ENCODE measurements around the gene NEK5. TPM values are rescaled to one million over a fixed set of nuclear protein-coding genes. Genes with fewer than 3 reads are reported as not detected.
"Not testable (repeated sequence)": the region's sequence is repeated elsewhere in the genome, so short reads cannot be mapped to it uniquely, and the experiment has no call there.

NEK5 gene, protein sequence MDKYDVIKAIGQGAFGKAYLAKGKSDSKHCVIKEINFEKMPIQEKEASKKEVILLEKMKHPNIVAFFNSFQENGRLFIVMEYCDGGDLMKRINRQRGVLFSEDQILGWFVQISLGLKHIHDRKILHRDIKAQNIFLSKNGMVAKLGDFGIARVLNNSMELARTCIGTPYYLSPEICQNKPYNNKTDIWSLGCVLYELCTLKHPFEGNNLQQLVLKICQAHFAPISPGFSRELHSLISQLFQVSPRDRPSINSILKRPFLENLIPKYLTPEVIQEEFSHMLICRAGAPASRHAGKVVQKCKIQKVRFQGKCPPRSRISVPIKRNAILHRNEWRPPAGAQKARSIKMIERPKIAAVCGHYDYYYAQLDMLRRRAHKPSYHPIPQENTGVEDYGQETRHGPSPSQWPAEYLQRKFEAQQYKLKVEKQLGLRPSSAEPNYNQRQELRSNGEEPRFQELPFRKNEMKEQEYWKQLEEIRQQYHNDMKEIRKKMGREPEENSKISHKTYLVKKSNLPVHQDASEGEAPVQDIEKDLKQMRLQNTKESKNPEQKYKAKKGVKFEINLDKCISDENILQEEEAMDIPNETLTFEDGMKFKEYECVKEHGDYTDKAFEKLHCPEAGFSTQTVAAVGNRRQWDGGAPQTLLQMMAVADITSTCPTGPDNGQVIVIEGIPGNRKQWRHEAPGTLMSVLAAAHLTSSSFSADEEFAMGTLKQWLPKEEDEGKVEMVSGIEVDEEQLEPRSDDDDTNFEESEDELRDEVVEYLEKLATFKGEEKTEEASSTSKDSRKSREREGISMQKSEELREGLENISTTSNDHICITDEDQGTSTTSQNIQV
- not detected in 2 replicates for total RNA-seq (2014; rRNA removed)
- polyA plus RNA-seq (2012), result 0.07 TPM

DNA sequence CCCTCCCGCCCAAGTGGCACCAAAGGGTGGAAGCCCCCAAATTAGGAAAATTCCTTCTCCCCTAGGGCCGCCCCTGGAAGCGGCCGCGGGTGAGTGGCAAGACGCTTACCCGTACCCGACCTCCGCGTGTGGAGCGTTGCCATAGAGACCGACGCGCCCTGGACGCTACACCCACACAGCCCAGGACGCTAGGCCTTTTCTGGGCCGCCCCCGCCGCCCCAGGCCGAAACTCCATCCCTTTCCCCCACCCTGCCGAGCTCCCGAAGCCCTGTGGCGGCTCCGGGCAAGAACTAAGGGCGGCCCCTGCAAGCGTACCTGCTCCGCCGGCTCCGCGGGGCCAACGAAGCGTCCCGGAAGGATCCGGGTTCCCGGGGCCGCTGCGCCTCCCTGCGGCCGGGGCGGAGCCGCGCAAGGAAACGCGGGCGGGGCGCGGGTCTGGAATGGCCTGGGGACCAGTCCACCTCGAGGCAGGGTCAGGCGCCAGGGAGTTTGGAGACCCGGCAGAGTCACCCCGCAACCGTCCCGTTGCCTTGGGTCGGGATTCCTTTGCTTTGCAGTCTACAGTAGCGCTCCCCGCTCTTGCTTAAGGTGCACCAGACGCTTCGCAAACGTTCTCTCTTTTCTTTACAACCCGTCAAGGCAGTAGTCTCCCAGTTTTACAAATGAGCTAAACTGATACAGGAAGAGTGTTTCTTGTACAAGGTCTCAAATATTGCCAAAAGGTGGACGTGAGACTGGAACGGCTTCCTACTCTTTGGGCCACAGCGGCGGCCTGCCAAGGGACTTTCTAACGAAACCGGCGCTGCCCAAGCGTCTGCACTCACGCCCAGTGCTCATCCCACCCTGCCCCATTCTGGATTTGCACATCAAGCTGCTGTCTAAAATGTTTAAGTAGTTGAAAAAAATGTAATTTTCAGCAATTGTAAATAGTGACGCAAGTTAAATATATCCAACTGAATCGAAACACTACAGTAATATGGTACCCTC lies at the start of gene NEK5:
Gene NEK5 (minus strand): TSS at position 360 of the 987 bp plus-strand sequence. CDS start 1,591 bp downstream, outside the sequence.
- DNase-seq (ENCODE audit: low read depth), result peak; percentile 36

DNA sequence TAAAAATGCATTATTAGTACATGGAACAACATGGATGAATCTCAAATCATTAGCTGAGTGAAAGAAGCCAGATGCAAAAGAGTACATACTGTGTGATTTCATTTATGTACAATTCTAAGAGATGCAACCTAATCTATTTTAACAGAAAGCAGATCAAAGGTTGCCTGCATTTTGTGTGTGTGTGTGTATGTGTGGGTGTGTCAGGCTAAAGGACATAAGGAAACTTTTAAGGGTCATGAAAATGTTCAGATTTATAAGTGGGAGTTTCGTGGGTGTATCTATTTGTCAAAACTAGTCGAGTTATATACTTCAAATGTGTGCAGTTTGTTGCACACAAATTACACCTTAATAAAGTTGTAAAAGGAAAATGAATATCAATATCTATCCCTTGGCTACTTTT lies 48.4 kb upstream of the NEK5 start:
- no peak for DNase-seq (ENCODE audit: low read depth)

DNA sequence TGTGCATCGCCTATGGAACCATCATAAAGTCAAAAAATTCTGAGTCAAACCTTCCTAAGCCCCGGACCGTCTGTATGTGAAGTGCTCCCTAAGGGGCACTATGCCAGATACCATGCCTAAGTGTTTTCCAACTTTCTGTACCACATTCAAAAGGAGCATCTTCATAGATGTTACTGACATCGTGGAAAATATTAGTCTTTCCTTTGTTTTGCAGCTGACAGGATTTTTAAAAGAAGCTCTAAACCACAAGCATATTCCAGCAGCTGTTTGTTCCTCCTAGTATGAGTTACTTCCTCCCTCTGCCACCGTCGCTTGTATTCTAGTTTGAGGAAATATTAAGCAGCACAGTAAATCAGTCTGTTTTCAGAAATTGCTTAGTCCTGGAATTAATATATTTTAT lies 45.1 kb upstream of the NEK5 start:
- peak; percentile 84 for DNase-seq (ENCODE audit: low read depth)

DNA sequence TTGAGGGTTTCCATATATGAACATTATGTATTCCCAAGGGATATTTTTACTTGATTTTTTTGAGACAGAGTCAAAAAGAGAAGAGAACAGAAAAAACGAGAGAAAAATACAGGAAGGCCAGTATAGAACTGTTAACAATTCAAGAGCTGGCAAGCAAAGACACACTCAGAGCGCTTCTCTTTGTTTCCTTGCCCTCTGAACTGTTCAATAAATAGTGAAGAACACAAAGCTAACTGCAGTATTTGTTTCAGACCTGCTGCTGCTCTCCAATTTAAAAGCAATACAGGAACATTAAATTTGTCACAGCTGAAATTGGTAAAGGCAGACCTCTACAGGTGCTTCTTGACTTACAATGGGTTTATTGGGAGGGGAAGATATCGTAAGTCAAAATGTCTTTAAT lies 44.5 kb upstream of the NEK5 start:
- DNase-seq (ENCODE audit: low read depth), result no peak

DNA sequence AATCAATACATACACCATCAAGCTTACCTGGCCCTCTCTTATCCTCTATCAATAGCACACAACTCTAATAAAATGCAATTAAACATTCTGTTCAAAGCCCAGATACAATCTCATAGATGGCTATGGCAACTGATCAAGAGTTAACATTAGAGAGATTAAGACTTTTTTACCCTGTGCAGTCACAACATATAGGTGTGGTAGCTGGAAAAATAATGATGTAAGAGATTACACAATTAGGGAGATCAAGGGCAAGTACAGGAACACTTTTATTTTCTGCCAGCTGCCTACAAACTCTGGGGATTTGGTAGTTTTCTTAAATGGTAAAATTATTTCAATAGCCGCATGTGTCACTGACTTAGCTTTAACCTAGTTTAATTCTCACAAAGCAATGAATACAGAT lies 42.8 kb upstream of the NEK5 start:
- DNase-seq (ENCODE audit: low read depth), result not testable (repeated sequence)

DNA sequence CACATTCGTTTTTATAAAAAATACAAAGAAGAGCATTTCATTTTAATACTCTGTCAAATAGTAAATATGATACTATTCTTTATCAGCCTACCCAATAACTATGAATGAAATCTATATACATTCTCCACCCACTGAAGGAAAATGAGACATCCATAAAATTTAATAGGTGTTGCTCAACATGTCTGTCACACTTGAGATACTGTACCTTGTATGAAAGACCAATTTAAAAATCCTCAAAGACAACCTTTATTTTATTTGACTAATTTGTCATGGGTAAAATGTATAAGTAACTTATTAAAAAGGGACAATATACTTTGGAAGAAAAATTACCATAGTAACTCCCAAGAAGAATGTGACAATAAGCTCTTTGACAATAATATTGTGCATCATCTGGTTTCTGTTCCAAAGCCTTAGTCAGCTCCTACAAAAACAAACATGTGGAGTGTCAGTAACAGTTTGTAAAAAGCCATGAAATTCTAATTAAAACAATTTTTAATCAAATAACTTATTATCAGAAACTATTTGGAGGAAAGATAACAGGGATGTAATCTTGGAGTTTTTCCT lies 42.0 kb upstream of the NEK5 start:
- DNase-seq (ENCODE audit: low read depth), result not testable (repeated sequence)

DNA sequence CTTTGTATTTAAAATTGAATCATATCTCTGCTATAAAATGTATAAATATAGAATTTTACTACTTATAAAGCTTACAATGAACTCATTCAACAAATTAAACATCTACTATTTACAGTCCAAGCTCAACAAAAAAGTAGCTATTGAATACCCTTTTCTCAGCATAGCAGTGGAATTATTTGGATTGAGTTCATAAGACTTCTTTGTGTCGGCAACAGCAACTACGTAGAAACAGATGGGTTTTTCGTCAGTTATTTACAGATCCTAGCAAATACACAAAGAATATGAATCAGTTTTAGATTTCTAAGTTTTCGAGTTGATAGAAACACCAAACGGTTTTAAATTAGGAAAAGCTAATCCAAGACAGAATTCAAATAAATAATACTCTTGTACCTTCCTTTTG lies 41.0 kb upstream of the NEK5 start:
- DNase-seq (ENCODE audit: low read depth), result no peak

DNA sequence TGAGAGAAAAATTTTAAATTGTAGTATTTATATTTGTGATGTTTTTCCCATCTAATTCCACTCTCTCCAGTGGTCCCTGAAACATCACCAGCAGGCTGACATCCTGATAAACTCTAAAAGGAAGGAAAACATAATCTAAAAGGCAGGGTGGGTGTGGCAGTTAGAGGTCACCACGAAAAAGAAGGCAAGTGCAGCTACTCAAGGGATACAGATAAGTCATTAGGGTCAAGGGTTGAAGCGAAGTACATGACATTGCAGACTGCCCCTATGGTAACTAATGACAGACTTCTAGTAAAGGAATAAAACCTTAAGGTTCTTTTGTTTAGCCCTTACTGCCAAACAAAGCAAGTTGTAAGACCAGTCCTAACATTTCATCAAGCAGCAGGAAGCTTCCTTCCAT lies 36.5 kb upstream of the NEK5 start:
- no peak for DNase-seq (ENCODE audit: low read depth)

DNA sequence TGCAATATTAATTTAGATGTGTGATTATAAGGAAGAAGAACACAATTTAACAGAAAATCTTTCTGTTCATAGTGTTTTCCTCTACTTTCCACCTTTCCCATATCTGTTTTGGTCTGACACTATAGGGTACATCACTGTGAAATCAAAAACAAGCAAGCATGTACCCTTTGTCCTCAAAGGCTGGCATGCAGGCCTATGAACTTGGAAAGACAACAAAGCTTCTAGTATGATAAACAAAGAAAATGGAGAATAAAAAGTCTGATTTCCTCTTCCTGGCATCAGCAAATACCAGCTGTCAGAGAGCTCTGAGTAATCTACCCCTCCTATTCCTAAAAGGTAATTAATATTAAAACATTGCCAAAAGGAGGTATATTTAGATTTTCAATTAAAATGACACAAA lies 36.1 kb upstream of the NEK5 start:
- DNase-seq (ENCODE audit: low read depth), result no peak

DNA sequence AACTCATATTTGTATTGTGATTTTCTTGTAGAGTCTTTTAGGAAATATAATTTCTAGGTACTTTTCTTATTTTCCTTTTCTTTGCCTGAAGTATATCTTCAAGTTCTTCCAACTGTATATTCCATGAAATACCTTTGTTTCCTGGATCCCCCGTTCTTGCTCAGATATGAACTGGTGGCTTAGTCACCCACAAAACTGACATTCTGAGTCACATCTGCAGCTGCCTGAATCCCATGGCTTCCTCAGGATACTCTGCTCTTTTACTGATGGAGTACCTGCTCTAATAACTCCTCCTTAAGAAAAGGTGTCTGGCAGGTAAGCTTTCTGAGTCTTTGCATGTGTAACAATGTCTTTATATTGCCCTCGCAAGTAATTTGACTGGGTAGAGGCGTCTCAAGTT lies 35.0 kb upstream of the NEK5 start:
- peak; percentile 39 for DNase-seq (ENCODE audit: low read depth)

DNA sequence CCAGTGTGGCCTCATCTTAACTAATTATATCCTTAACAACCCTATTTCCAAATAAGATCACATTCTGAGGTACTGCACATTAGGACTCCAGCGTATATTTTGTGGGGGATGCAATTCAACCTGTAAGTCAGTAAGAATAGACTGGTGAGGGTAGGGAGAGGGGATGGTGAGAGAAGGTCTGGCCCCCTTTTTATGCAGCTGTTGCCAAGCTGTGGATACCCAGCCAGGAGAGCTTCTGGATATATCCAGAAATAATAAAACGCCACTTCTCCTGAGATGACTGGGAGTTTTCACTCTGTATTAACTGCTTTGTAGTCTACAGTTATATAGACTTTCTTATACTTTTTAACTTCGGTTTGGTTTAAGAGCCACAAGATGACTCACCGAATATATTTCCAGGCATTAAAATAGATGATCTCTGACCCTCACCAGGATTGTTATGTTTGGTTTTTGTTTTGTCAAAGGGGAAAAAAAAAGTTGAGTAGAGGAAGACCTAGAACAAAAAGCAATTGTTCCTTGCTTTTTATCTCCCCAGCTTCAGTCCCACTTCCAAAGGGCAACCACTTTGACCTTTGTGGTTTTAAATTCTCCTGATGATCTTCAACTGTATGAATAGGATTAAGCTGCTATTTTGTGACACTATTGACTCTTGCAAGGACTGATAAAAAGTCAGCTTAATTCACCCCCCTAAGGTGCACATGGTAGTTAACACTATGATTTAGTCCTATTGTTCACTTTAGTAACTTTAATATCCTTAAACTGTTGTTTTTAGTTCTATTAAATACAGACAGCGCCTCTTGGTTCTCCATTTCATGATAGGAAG lies 33.6 kb upstream of the NEK5 start:
- DNase-seq (ENCODE audit: low read depth), result peak; percentile 89

DNA sequence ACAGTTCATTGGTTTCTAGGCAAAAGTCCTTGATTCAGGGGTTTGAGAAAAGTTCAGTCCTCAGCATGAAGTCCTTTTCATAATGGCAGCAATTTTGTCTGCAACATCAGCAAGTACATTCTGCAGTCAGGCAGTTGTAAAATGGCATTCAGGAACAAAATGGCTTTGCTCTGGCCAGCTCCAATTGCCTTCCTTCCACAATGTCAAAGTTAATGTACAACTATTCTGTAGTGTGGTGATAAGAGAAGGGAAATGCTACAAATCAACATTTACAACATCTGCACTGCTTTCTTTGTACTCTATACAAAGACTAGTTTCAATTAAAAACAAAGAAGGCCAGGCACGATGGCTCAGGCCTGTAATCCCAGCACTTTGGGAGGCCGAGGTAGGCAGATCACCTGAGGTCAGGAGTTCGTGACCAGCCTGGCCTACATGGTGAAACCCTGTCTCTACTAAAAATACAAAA lies 32.3 kb upstream of the NEK5 start:
- no peak for DNase-seq (ENCODE audit: low read depth)

DNA sequence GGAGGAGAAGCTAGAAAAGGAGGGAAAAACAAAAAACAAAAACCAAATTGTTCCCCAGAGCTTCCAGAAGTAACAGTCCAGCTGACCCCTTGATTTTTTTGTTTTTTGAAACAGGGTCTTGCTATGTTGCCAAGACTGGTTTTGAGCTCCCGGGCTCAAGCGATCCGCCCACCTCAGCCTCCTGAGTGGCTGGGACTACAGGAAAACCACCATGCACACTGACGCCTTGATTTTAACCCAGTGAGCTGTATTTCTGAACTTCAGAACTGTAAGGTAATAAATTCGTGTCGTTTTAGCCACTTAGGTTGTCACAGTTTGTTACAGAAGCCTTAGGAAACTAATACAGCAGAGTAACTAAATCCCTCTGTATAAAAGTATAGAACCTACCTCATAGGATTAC lies 31.6 kb upstream of the NEK5 start:
- DNase-seq (ENCODE audit: low read depth), result no peak

DNA sequence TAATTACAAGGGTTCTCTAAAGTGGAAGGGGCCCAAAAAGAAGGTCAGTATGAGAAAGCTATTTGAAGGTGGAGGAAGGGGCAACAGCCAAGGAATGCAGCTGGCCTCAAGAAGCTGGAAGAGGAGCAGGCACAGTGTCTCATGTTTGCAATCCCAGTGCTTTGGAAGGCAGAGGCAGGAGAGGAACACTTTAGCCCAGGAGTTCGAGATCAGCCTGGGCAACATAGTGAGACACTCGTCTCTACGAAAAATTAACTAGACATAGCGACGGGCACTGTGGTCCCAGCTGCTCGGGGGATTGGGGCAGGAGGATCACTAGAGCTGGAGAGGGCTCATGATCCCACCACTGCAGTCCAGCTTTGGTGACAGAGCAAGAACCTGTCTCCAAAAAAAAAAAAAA lies 31.2 kb upstream of the NEK5 start:
- DNase-seq (ENCODE audit: low read depth), result no peak

DNA sequence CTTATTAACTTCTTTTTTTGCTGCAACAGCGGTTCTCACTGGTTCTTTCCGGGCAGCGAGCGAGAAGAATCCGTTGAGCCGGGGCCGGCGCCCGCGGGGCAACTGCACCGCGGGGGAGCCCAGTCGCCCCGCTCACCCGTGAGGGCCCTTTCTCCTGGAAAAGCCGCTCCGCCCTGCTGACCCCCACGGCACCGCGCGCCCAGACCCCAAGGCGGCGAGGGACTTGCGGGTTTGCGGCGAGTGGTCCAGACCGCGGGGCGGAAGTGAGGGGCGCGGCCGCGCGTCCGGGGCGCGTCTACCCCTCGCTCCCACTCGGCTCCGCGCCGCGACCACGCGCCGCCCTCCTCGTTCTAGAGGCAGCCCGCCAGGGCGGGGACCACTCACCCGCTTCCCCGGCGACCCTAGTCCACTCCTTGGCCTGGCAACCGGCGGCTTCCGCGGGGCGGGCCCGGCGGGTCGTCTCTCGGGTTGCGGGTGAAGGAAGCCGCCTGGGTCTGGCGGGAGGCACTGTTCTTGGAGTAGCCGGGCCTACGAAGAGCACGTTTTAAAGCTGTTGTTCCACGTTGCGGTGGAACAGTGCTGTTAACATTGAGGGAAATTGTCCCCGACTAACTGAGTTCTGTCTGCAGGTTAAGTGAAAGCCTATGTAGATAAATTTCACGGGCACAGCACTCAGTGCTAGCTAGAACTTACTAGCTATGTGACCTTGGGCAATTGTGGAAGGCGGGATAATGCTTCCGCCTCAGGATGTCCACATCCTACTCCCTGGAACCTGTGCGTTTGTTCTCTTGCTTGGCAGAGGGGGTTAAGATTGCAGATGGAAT lies 30.5 kb upstream of the NEK5 start, which contains the start of gene NEK3:
Gene NEK3 (minus strand): TSS at position 439 of the 824 bp plus-strand sequence. CDS start 3,406 bp downstream, outside the sequence.
- DNase-seq (ENCODE audit: low read depth), result peak; percentile 65

DNA sequence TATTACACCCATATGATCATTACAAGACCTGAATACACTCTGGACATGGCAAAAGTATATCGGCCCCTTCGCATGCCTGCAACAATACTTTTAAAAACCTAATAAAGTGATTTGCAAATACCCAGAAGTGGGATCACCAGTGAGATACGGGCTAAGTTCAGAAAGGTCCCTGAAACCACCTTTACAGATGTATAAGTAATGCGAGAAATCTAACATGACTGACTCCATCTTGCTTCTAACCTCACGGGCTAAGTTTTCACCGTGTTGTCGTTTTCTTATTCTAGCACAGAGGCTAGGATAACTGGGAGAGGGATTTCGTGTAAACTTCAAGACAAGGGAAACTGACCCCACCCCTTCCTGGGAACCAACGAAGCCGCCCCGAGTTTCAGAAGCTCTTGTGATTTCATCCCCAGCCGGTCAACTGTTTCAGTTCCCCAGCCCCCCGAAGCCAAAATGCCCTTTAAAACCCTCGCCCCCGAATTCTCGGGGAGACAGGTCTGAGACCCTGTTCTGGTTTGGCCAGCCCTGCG lies 29.8 kb upstream of the NEK5 start:
- peak; percentile 58 for DNase-seq (ENCODE audit: low read depth)

DNA sequence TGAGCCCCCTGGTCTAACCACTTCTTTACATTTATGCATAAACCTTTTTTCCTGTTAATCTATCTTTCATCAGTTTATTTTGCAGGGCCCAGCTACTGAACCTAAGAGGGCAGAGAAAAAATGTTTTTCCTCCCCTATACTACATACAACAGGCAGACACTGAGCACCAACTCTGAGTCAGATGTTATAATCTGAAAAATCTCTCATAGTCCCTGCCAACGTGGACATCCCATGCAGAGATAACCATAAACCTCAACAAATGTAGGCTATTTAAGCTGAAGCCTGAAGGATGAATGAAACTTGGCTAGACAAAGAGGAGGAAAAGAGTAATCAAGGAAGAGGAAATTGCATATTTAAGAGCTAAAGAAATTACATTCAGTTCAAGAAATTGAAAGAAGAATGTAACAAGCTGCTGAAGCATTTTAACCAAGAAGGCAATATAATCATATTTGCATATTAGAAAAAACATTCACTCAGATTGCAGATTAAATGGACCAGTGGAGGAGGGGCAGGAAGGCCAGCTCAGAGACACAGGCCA lies 27.9 kb upstream of the NEK5 start:
- DNase-seq (ENCODE audit: low read depth), result no peak

DNA sequence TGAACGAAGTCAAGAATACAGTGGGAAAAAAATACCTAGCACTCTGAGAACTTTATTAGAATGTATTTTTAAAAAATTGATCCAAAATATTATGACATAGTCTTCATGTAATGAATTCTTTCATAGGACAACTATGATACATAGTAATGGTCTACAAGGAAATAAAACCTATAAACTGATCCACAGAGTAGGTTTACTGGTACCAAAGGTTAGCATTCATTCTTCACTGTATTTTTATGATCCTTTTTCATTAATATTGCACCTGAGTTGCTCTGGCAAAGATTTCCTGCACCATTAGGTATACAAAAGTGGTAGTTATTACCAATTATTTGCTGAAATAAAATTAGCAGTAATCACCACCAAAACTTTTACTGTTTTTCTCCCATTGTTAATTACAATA lies 26.3 kb upstream of the NEK5 start:
- DNase-seq (ENCODE audit: low read depth), result no peak

DNA sequence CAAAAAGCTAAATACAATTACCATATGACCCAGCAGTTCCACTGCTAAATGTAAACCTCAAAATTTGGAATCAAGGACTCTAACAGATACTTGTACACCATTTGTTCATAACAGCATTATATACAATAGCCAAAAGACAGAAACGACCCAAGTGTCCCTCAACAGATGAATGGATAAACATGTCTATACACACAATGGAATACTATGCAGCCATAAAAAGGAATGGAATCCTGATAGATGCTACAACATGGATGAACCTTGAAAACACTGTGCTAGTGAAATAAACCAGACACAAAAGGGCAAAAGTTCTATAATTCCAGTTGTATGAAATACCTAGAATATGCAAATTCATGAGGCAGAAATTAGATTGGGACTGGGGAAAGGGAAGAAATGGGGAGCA lies 18.4 kb upstream of the NEK5 start:
- no peak for DNase-seq (ENCODE audit: low read depth)
